Liver (tissue), 9 donors: ENCODE data around the gene ATF7. TPM values are rescaled to one million over a fixed set of nuclear protein-coding genes. Genes with fewer than 3 reads are reported as not detected.
"Not testable (repeated sequence)": the region's sequence is repeated elsewhere in the genome, so short reads cannot be mapped to it uniquely, and the experiment has no call there.

Experiments
- DNase-seq: peaks from one replicate; pipeline ENCODE4 v3.0.0-alpha.2; 2017; ENCODE audit warnings: low spot score
- H3K27ac ChIP-seq, 2 donors: one replicate each; pipeline ENCODE4 v1.7.0; 2013; ENCODE audit warnings: inconsistent platforms in 2 of 2, low read length in 2 of 2, control low read depth in 1 of 2, low read depth in 1 of 2, mild to moderate bottlenecking in 1 of 2
- H3K27me3 ChIP-seq, 4 donors: one replicate each; pipeline versions ENCODE4 v1.6.1 to v1.7.0; 2013; ENCODE audit warnings: low read length in 3 of 4, inconsistent platforms in 1 of 4, mild to moderate bottlenecking in 1 of 4, moderate library complexity in 1 of 4; ENCODE audit not compliant: control insufficient read depth in 4 of 4, insufficient read depth in 4 of 4
- H3K36me3 ChIP-seq, 4 donors: one replicate each; pipeline versions ENCODE4 v1.6.1 to v1.7.0; 2013; ENCODE audit warnings: low read length in 3 of 4, mild to moderate bottlenecking in 3 of 4, low read depth in 1 of 4, moderate library complexity in 1 of 4; ENCODE audit not compliant: control insufficient read depth in 4 of 4, insufficient read depth in 3 of 4
- H3K4me1 ChIP-seq, 4 donors: one replicate each; pipeline versions ENCODE4 v1.6.1 to v1.7.0; 2013; ENCODE audit warnings: low read length in 3 of 4, mild to moderate bottlenecking in 3 of 4, moderate library complexity in 1 of 4; ENCODE audit not compliant: control insufficient read depth in 4 of 4, insufficient read depth in 4 of 4
- H3K4me3 ChIP-seq, 3 donors: one replicate each; pipeline versions ENCODE4 v1.6.1 to v1.7.0; 2013; ENCODE audit warnings: low read length in 3 of 3, control low read depth in 1 of 3, low read depth in 1 of 3, mild to moderate bottlenecking in 1 of 3
- H3K9ac ChIP-seq, 2 donors: one replicate each; pipeline ENCODE4 v1.7.0; 2013; ENCODE audit warnings: low read length in 2 of 2, mild to moderate bottlenecking in 2 of 2, moderate library complexity in 2 of 2, control low read depth in 1 of 2, low read depth in 1 of 2
- H3K9me3 ChIP-seq, 4 donors: one replicate each; pipeline versions ENCODE4 v1.6.1 to v1.7.0; 2013; ENCODE audit warnings: low read length in 3 of 4; ENCODE audit not compliant: control insufficient read depth in 4 of 4
- ATF3 ChIP-seq: IDR thresholded peaks from 2 replicates; pipeline ENCODE4 v1.6.1; 2016; ENCODE audit warnings: antibody characterized with exemption
- CTCF ChIP-seq: fragments of 150-350 bp; IDR thresholded peaks from 2 replicates; pipeline ENCODE4 v1.5.1; 2017; ENCODE audit warnings: improper control_type of control experiment, low read depth, low read length; ENCODE audit not compliant: missing input control
- EGR1 ChIP-seq, 2 donors: IDR thresholded peaks; 2 replicates each; pipeline ENCODE4 v1.6.1; 2016 to 2018; ENCODE audit warnings: antibody characterized with exemption in 2 of 2, low read depth in 2 of 2
- FOXA2 ChIP-seq: IDR thresholded peaks from 2 replicates; pipeline ENCODE4 v1.6.1; 2016; ENCODE audit warnings: antibody characterized with exemption
- GABPA ChIP-seq, 2 donors: IDR thresholded peaks in 1 of 2; conservative IDR thresholded peaks in 1 of 2; 2 replicates each; pipeline ENCODE4 v1.6.1; 2016; ENCODE audit warnings: antibody characterized with exemption in 2 of 2, mild to moderate bottlenecking in 1 of 2, moderate library complexity in 1 of 2
- HNF4A ChIP-seq, 2 donors: conservative IDR thresholded peaks; 2 replicates each; pipeline ENCODE4 v1.6.1; 2016; ENCODE audit warnings: antibody characterized with exemption in 2 of 2, mild to moderate bottlenecking in 2 of 2
- HNF4G ChIP-seq: IDR thresholded peaks from 2 replicates; pipeline ENCODE4 v1.6.1; 2016; ENCODE audit warnings: antibody characterized with exemption
- MAX ChIP-seq: IDR thresholded peaks from 2 replicates; pipeline ENCODE4 v1.6.1; 2016; ENCODE audit warnings: antibody characterized with exemption
- REST ChIP-seq: IDR thresholded peaks from 2 replicates; pipeline ENCODE4 v1.6.1; 2016; ENCODE audit warnings: antibody characterized with exemption, mild to moderate bottlenecking
- RXRA ChIP-seq, 2 donors: IDR thresholded peaks; 2 replicates each; pipeline ENCODE4 v1.6.1; 2017 to 2018; ENCODE audit warnings: antibody characterized with exemption in 2 of 2, mild to moderate bottlenecking in 1 of 2
- SP1 ChIP-seq: IDR thresholded peaks from 2 replicates; pipeline ENCODE4 v1.6.1; 2018; ENCODE audit warnings: antibody characterized with exemption, mild to moderate bottlenecking
- TAF1 ChIP-seq: conservative IDR thresholded peaks from 2 replicates; pipeline ENCODE4 v1.6.1; 2016; ENCODE audit warnings: antibody characterized with exemption, mild to moderate bottlenecking
- YY1 ChIP-seq: IDR thresholded peaks from 2 replicates; pipeline ENCODE4 v1.6.1; 2016; ENCODE audit warnings: antibody characterized with exemption, mild to moderate bottlenecking
- whole genome bisulfite sequencing: extraction: QIAGEN DNeasy Blood & Tissue Kit; methylation state at CpG from one replicate; pipeline ENCODE4 v1.1.7; 2013; 5-methylcytosine and 5-hydroxymethylcytosine counted together
- polyA plus RNA-seq, 2 donors: library from polyadenylated mRNA; stranded (reverse) in 1 of 2; unstranded in 1 of 2; fragments of 200-250 nt in 1 of 2; fragments of >200 nt in 1 of 2; fragmentation: Nextera tagmentation in 1 of 2; extraction: Ambion mirVana in 1 of 2; gene quantifications; one replicate each; pipeline versions ENCODE4 v1.2.1 to v1.2.3, GENCODE V29; 2013 to 2015
- total RNA-seq, 2 donors: library from RNA; depleted of rRNA; stranded (reverse); fragments of >200 nt; gene quantifications; one replicate each; pipeline ENCODE4 v1.2.3, GENCODE V29; 2014
- donor health status: healthy.
- donor health status: healthy.
- donor health status: healthy.
- donor health status: healthy.
- donor health status: healthy.

ATF7 gene
- total and polyA plus RNA-seq, 4 donors: 5.3 to 14.5 (median 9.9) TPM

GRCh38 chr12:53550595-53550994 lies 75.6 kb downstream of the ATF7 start:
- Histone ChIP-seq H3K4me3 (no peak overlapping the region), H3K4me1 (peaks cover 0 to 1% (median under 1%) of the 10 kb centered on the region in 4 donors), H3K9ac (no peak overlapping the region), H3K27me3 (no peaks in the 10 kb centered on the region), H3K9me3 (no peaks in the 10 kb centered on the region), H3K36me3 (peaks cover 4 to 25% (median 15%) of the 10 kb centered on the region in 4 donors), H3K27ac (no peak overlapping the region)
- TF ChIP-seq GABPA (IDR thresholded peaks at IDR 0.05 in 1 of 2, conservative IDR thresholded peaks at IDR 0.05 in 1 of 2): no peak
- no peak for TF ChIP-seq FOXA2
- no peak for TF ChIP-seq MAX
- TF ChIP-seq CTCF: no peak
- TF ChIP-seq SP1: no peak
- TF ChIP-seq REST: no peak
- TF ChIP-seq EGR1 (IDR thresholded peaks at IDR 0.05; ENCODE audit: low read depth in 2 of 2): no peak
- no peak for TF ChIP-seq HNF4A (conservative IDR thresholded peaks at IDR 0.05)
- no peak for TF ChIP-seq HNF4G
- no peak for TF ChIP-seq YY1
- no peak for TF ChIP-seq TAF1
- TF ChIP-seq ATF3: no peak
- TF ChIP-seq RXRA (IDR thresholded peaks at IDR 0.05): no peak
- no peak for DNase-seq
- 82% methylated on average over 1 of the region's 1 CpG for WGBS

GRCh38 chr12:53550131-53550530 lies 76.1 kb downstream of the ATF7 start:
- peaks cover 4 to 25% (median 15%) of the 10 kb centered on the region in 4 donors for H3K36me3 ChIP-seq
- not testable (repeated sequence) for DNase-seq, H3K4me1 ChIP-seq, H3K9me3 ChIP-seq, H3K9ac ChIP-seq, H3K4me3 ChIP-seq, H3K27me3 ChIP-seq, H3K27ac ChIP-seq
- 98% methylated on average over 8 of the region's 8 CpGs for WGBS

GRCh38 chr12:53548354-53548753 lies 77.8 kb downstream of the ATF7 start:
- not testable (repeated sequence) for DNase-seq, H3K4me3 ChIP-seq
- 98% methylated on average over 6 of the region's 6 CpGs for WGBS

More at GRCh38 chr12:53548354-53548753, 77.8 kb downstream of the ATF7 start:
- H3K27ac ChIP-seq, H3K9me3 ChIP-seq, H3K27me3 ChIP-seq, H3K9ac ChIP-seq: not testable (repeated sequence)
- Histone ChIP-seq H3K36me3 (peaks cover 4 to 25% (median 15%) of the 10 kb centered on the region in 4 donors), H3K4me1 (peaks cover 4 to 17% (median 8%) of the 10 kb centered on the region in 4 donors)
